NCI-H187 (cell line): ENCODE data around the gene NUB1.

ENCODE experiments used
- DNase-seq, 2 experiments: peaks; one replicate each; lab custom pipeline; 2025; lab: John Stamatoyannopoulos, UW

The NUB1 gene

DNA sequence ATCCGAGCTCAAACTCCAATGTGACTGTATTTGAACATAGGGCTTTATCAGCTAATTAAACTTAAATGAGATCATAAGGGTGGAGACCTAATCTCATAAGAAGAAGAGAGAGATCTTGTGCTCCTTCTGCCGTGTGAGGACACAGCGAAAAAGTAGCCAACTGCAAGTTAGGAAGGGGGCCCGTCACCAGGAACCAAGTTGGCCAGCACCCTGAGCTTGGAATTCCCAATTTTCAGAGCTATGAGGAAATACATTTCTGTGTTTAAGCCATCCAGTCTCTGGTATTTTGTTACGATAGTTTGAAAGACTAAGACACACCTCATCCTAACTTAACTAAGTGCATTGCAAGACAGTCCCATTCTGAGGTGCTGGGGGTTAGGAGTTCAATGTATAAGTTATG, 82.3 kb downstream of the NUB1 start:
- DNase-seq = no peak

GRCh38 chr7:151424799-151425198, 83.2 kb downstream of the NUB1 start:
- no peak for DNase-seq

DNA sequence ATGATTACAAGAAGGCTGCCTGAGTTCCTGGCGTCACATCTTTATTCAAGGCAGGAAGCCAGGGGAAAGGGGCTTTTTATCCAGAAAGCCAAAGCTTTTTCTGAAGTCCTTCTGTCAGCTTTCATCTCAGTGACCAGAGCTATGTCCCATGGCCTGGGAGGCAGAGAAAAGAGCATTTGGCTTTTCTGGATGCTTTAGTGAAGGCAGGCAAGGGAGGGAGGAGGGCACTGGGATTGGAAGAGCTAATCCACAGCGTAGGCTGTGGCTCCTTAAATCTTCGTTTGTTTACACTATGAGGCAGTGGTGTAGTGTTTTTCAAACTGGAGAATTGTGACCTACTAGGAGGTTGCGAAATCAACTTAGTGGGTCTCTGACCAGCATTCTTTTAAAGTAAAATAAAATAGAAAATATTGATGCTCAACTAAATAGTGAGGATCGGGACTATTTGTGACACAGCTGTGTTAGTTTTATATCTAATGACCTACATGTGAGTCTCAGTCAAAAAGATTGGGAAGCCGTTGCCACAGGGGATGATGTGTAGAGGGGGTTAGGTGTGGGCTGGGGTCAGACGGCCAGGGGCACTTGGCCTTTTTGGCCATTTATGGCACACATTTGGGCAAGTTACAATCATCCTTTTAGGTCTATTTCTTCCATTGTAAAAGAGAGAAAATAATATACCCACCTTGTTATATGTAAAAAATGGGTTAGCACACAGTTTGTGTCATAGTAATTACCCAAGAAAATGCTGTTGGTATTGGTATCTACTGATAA, 84.2 kb downstream of the NUB1 start:
- no peak for DNase-seq

GRCh38 chr7:151426441-151426903, 84.9 kb downstream of the NUB1 start:
- no peak for DNase-seq

DNA sequence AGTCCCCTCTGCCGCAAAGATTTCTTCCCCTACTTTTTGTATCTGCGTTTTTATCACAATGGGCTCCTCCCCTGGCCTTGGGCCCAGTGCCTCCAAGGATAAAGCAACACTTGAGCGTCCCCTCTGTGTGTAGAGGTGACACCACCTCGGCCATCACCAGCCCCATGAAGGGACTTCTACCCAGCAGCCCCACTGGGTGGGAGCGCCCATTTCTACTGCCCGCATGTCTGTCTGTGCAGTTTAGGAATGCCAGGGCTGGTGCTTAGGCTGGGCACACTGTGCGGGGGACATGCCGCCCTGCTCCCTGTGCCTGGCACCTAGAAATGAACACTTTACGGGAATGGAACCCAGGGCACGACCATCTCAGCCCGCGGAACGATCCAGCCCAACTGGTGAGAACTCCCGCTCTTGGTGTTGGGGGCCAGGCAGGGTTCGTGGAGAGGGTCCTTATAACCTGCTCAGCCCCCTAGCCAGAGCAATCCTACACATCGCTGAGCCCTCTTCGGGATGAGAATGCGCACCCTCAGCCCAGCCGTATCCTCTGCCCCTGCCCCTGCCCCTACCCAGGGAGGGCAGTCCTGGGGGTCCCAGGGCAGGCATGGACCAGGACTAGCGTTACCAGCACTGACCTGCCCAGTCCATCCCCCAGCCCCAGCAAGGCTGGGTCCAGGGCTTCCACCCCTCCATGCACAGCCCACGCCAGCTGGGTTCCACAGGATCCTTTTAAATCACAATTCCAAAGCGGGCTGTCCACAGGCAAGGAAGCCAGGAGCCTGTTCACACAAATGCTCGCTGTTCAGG, 85.5 kb downstream of the NUB1 start:
- no peak for DNase-seq

DNA sequence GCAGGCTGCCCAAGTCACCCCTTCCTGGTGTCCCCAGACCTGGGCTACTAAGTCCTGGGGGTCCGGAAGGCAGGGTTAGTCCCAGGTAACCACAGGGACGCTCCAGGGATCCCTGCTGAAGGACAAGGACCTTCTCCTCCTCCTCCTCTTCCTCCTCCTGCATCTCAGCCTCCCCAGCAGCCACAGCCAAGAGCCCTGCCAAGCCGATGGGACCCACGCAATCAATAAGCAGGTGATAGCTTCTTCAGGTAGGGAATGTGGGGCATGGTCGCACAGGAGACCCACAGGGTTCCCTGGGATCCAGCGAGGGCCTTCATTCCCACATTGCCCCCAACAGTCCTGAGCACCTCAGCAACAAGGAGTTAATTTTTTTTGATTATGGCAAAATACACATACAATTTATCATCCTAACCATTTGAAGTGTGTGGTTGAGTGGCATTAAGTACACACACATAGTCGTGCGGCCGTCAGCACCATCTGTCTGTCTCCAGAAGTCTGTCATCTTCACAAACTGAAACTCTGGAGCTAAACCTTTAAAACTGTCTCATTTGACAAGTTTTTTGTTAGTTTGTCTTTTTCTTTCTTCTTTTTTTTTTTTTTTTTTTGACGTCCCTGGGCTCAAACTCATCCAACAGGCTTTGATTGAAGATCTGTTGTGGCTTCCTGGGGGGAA, 86.2 kb downstream of the NUB1 start:
- peak; percentile 17 to 34 for DNase-seq
